ENCODE data around the gene CALML5.

The CALML5 gene

GRCh38 chr10:5545011-5545410, 45.6 kb upstream of the CALML5 start:
- Histone ChIP-seq H3K9me2 (replicated peaks; ENCODE audit: insufficient read depth, low read length) (no peaks in the 10 kb centered on the region), H3K36me3 (ENCODE audit: low read length) (0 out of 2 replicates have a peak, but pooled peaks cover 5% of the 10 kb centered on the region), H3K27me3 (ENCODE audit: low read length) (no peaks in the 10 kb centered on the region), H3K9me3 (ENCODE audit: insufficient read depth, low read length) (no peaks in the 10 kb centered on the region), H3K79me2 (ENCODE audit: insufficient read depth, low read length) (no peaks in the 10 kb centered on the region), H4K20me1 (ENCODE audit: low read depth, low read length) (no peaks in the 10 kb centered on the region), H3K9ac (ENCODE audit: low read length) (no peak overlapping the region), H3K4me3 (ENCODE audit: insufficient read depth, low read length, poor library complexity, severe bottlenecking) (no peak overlapping the region), H3F3A (ENCODE audit: insufficient read depth) (no peaks in the 10 kb centered on the region), H3K4me2 (ENCODE audit: low read depth, low read length, poor library complexity, severe bottlenecking) (no peak overlapping the region), H2AFZ (ENCODE audit: low read depth, low read length, severe bottlenecking) (no peak overlapping the region), H3K27ac (ENCODE audit: low read depth, low read length) (no peak overlapping the region)
- TF ChIP-seq EZH2phosphoT487 (conservative IDR thresholded peaks at IDR 0.05; ENCODE audit: low read length) (no peak), CTCF (IDR thresholded peaks at IDR 0.05; ENCODE audit: insufficient read depth, low read length, poor library complexity, severe bottlenecking) (no peak)

GRCh38 chr10:5544216-5544805, 44.9 kb upstream of the CALML5 start:
- Histone ChIP-seq H3K4me3 (ENCODE audit: insufficient read depth, low read length, poor library complexity, severe bottlenecking) (no peak overlapping the region), H2AFZ (ENCODE audit: low read depth, low read length, severe bottlenecking) (no peak overlapping the region), H3K9me2 (replicated peaks; ENCODE audit: insufficient read depth, low read length) (no peaks in the 10 kb centered on the region), H3K27me3 (ENCODE audit: low read length) (no peaks in the 10 kb centered on the region), H3K27ac (ENCODE audit: low read depth, low read length) (no peak overlapping the region), H3K79me2 (ENCODE audit: insufficient read depth, low read length) (no peaks in the 10 kb centered on the region), H3K9ac (ENCODE audit: low read length) (no peak overlapping the region), H4K20me1 (ENCODE audit: low read depth, low read length) (no peaks in the 10 kb centered on the region), H3F3A (ENCODE audit: insufficient read depth) (no peaks in the 10 kb centered on the region), H3K4me2 (ENCODE audit: low read depth, low read length, poor library complexity, severe bottlenecking) (no peak overlapping the region), H3K36me3 (ENCODE audit: low read length) (0 out of 2 replicates have a peak, but pooled peaks cover 5% of the 10 kb centered on the region), H3K9me3 (ENCODE audit: insufficient read depth, low read length) (no peaks in the 10 kb centered on the region)
- TF ChIP-seq CTCF (IDR thresholded peaks at IDR 0.05; ENCODE audit: insufficient read depth, low read length, poor library complexity, severe bottlenecking) (no peak), EZH2phosphoT487 (conservative IDR thresholded peaks at IDR 0.05; ENCODE audit: low read length) (no peak)

- no peaks in the 10 kb centered on the region for H3K79me2 ChIP-seq (ENCODE audit: insufficient read depth, low read length)
- no peaks in the 10 kb centered on the region for H3K27me3 ChIP-seq (ENCODE audit: low read length)
- no peaks in the 10 kb centered on the region for H3K9me3 ChIP-seq (ENCODE audit: insufficient read depth, low read length)
- H3K9ac ChIP-seq (ENCODE audit: low read length) = no peak overlapping the region
- no peak overlapping the region for H3K4me3 ChIP-seq (ENCODE audit: insufficient read depth, low read length, poor library complexity, severe bottlenecking)
- 0 out of 2 replicates have a peak, but pooled peaks cover 5% of the 10 kb centered on the region for H3K36me3 ChIP-seq (ENCODE audit: low read length)
- TF ChIP-seq EZH2phosphoT487 (conservative IDR thresholded peaks at IDR 0.05; ENCODE audit: low read length) = no peak
- TF ChIP-seq CTCF (IDR thresholded peaks at IDR 0.05; ENCODE audit: insufficient read depth, low read length, poor library complexity, severe bottlenecking) = no peak
- H3K4me2 ChIP-seq (ENCODE audit: low read depth, low read length, poor library complexity, severe bottlenecking) = no peak overlapping the region
- no peaks in the 10 kb centered on the region for H4K20me1 ChIP-seq (ENCODE audit: low read depth, low read length)
- H2AFZ ChIP-seq (ENCODE audit: low read depth, low read length, severe bottlenecking) = no peak overlapping the region
- H3F3A ChIP-seq (ENCODE audit: insufficient read depth) = no peaks in the 10 kb centered on the region
- no peak overlapping the region for H3K27ac ChIP-seq (ENCODE audit: low read depth, low read length)
- no peaks in the 10 kb centered on the region for H3K9me2 ChIP-seq (replicated peaks; ENCODE audit: insufficient read depth, low read length)
Measured at GRCh38 chr10:5543623-5544022, 44.3 kb upstream of the CALML5 start.
